HEK293 (cell line): ENCODE measurements around the gene MRNIP.

Experiments
- CTCF ChIA-PET: fragments of 350-600 bp; formaldehyde crosslinking; extraction: SDS; loops from one replicate; lab custom pipeline; 2021; ENCODE audit warnings: antibody characterized with exemption; lab: Yijun Ruan, JAX
- POLR2A ChIA-PET: fragments of 300-600 bp; formaldehyde crosslinking; extraction: SDS; loops from one replicate; lab custom pipeline; 2020; ENCODE audit warnings: antibody characterized with exemption, inconsistent platforms; lab: Yijun Ruan, JAX
- H3K27ac ChIP-seq: fragments of 200-500 bp; sonication (Bioruptor generic); 2 replicates; pipeline ENCODE4 v1.5.1; 2014; ENCODE audit warnings: low read depth, low read length, control low read depth, inconsistent platforms; ENCODE audit errors: extremely low read depth
- H3K36me3 ChIP-seq, 2 experiments: fragments of 200-500 bp in 1 of 2; sonication (Bioruptor generic) in 1 of 2; 1 replicate in 1 of 2; 2 replicates in 1 of 2; pipeline ENCODE4 v1.5.1; 2014 to 2017; ENCODE audit warnings: inconsistent platforms in 2 of 2, low read length in 2 of 2; ENCODE audit not compliant: control insufficient read depth in 2 of 2, insufficient read depth in 1 of 2
- H3K4me1 ChIP-seq: fragments of 200-500 bp; sonication (Bioruptor generic); 2 replicates; pipeline ENCODE4 v1.5.1; 2014; ENCODE audit warnings: mild to moderate bottlenecking, low read length, inconsistent platforms; ENCODE audit not compliant: control insufficient read depth, insufficient read depth
- H3K4me3 ChIP-seq: 2 replicates; pipeline ENCODE4 v1.5.1; 2011; ENCODE audit warnings: low read depth, mild to moderate bottlenecking, control low read depth, low read length, moderate library complexity
- H3K9me3 ChIP-seq: fragments of 200-500 bp; sonication (Bioruptor generic); 2 replicates; pipeline ENCODE4 v1.5.1; 2014; ENCODE audit warnings: low read depth, low read length, inconsistent platforms; ENCODE audit not compliant: control insufficient read depth, insufficient read depth
- GLI4 ChIP-seq: fragments of 450-650 bp; formaldehyde crosslinking; IDR thresholded peaks from 2 replicates; pipeline ENCODE4 v1.5.1; 2016; ENCODE audit warnings: missing biosample characterization, missing genetic modification characterization
- GLIS2 ChIP-seq: fragments of 450-650 bp; formaldehyde crosslinking; IDR thresholded peaks from 2 replicates; pipeline ENCODE4 v1.5.1; 2016; ENCODE audit warnings: missing biosample characterization, missing genetic modification characterization
- IKZF3 ChIP-seq: fragments of 450-650 bp; IDR thresholded peaks from 2 replicates; pipeline ENCODE4 v1.5.0; 2018; ENCODE audit warnings: missing biosample characterization, mild to moderate bottlenecking, missing genetic modification characterization, moderate library complexity
- KLF7 ChIP-seq: fragments of 450-650 bp; formaldehyde crosslinking; IDR thresholded peaks from 2 replicates; pipeline ENCODE4 v1.5.1; 2016; ENCODE audit warnings: missing biosample characterization, missing genetic modification characterization, borderline replicate concordance
- KLF8 ChIP-seq: fragments of 450-650 bp; formaldehyde crosslinking; IDR thresholded peaks from 2 replicates; pipeline ENCODE4 v1.5.1; 2016; ENCODE audit warnings: missing biosample characterization, missing genetic modification characterization
- OVOL3 ChIP-seq: fragments of 450-650 bp; formaldehyde crosslinking; IDR thresholded peaks from 2 replicates; pipeline ENCODE4 v1.5.1; 2016; ENCODE audit warnings: missing biosample characterization, missing genetic modification characterization
- ZBTB1 ChIP-seq: fragments of 450-650 bp; formaldehyde crosslinking; IDR thresholded peaks from 2 replicates; pipeline ENCODE4 v1.5.1; 2016; ENCODE audit warnings: missing biosample characterization, missing genetic modification characterization
- ZBTB6 ChIP-seq: fragments of 450-650 bp; formaldehyde crosslinking; IDR thresholded peaks from 2 replicates; pipeline ENCODE4 v1.5.1; 2017; ENCODE audit warnings: missing biosample characterization, missing genetic modification characterization
- ZBTB8A ChIP-seq: fragments of 450-650 bp; formaldehyde crosslinking; IDR thresholded peaks from 2 replicates; pipeline ENCODE4 v1.5.1; 2016; ENCODE audit warnings: missing biosample characterization, missing genetic modification characterization
- ZEB2 ChIP-seq: fragments of 450-650 bp; formaldehyde crosslinking; IDR thresholded peaks from 2 replicates; pipeline ENCODE4 v1.5.1; 2016; ENCODE audit warnings: missing biosample characterization, missing genetic modification characterization
- ZNF16 ChIP-seq: fragments of 450-650 bp; formaldehyde crosslinking; IDR thresholded peaks from 2 replicates; pipeline ENCODE4 v1.5.1; 2016; ENCODE audit warnings: low read depth, missing biosample characterization, missing genetic modification characterization
- ZNF280D ChIP-seq: fragments of 450-650 bp; formaldehyde crosslinking; IDR thresholded peaks from 2 replicates; pipeline ENCODE4 v1.5.1; 2016; ENCODE audit warnings: missing biosample characterization, missing genetic modification characterization
- ZNF354C ChIP-seq: fragments of 450-650 bp; formaldehyde crosslinking; IDR thresholded peaks from 2 replicates; pipeline ENCODE4 v1.5.1; 2016; ENCODE audit warnings: missing biosample characterization, missing genetic modification characterization, low read depth, borderline replicate concordance
- ZNF518A ChIP-seq: fragments of 450-650 bp; formaldehyde crosslinking; conservative IDR thresholded peaks from 2 replicates; pipeline ENCODE4 v1.5.1; 2016; ENCODE audit warnings: low read depth, missing biosample characterization, missing genetic modification characterization
- ZNF558 ChIP-seq: fragments of 450-650 bp; formaldehyde crosslinking; IDR thresholded peaks from 2 replicates; pipeline ENCODE4 v1.5.1; 2016; ENCODE audit warnings: missing biosample characterization, missing genetic modification characterization
- ZNF704 ChIP-seq: fragments of 450-650 bp; formaldehyde crosslinking; IDR thresholded peaks from 2 replicates; pipeline ENCODE4 v1.5.1; 2016; ENCODE audit warnings: missing biosample characterization, missing genetic modification characterization
- ZSCAN4 ChIP-seq: fragments of 450-650 bp; formaldehyde crosslinking; IDR thresholded peaks from 2 replicates; pipeline ENCODE4 v1.5.1; 2017; ENCODE audit warnings: missing biosample characterization, missing genetic modification characterization

The MRNIP gene

GRCh38 chr5:179870952-179871351, 12.3 kb upstream of the MRNIP start:
- Histone ChIP-seq H3K9me3 (no peaks in the 10 kb centered on the region), H3K4me1 (no peaks in the 10 kb centered on the region), H3K36me3 (peaks cover 0 to 97% of the 10 kb centered on the region in 2 experiments), H3K4me3 (no peak overlapping the region), H3K27ac (no peak overlapping the region)
- TF ChIP-seq KLF7 (no peak), ZNF354C (tag by site-specific recombination) (no peak), ZBTB1 (tag by site-specific recombination) (no peak), ZNF518A (tag by site-specific recombination) (no peak), ZNF704 (tag by site-specific recombination) (no peak), IKZF3 (no peak)
- ChIA-PET CTCF (interaction anchor here (0.6 kb wide), 1 partner anchor 16 kb away, joined by 3 read pairs; no protein-coding TSS in a partner anchor), POLR2A (no interaction called here)

GRCh38 chr5:179870403-179870903, 11.8 kb upstream of the MRNIP start:
- no peak for TF ChIP-seq ZNF16
- TF ChIP-seq ZSCAN4 (tag by site-specific recombination) = no peak
- no peak for TF ChIP-seq ZEB2
- peak; percentile 60; the same call in 1 of the 2 replicates for TF ChIP-seq ZBTB6
- Histone ChIP-seq H3K27ac (no peak overlapping the region), H3K36me3 (peaks cover 3 to 97% of the 10 kb centered on the region in 2 experiments), H3K4me1 (no peaks in the 10 kb centered on the region), H3K9me3 (no peaks in the 10 kb centered on the region), H3K4me3 (no peak overlapping the region)
- POLR2A ChIA-PET = no interaction called here
- CTCF ChIA-PET = interaction anchor here (0.6 kb wide), 1 partner anchor 15 kb away, joined by 3 read pairs; no protein-coding TSS in a partner anchor

- ChIA-PET POLR2A (no interaction called here), CTCF (no interaction called here)
- TF ChIP-seq ZNF704 (tag by site-specific recombination) (no peak), KLF8 (tag by site-specific recombination) (no peak), ZNF280D (tag by site-specific recombination) (no peak), ZBTB8A (tag by site-specific recombination) (no peak), ZNF558 (no peak), GLIS2 (no peak), GLI4 (tag by site-specific recombination) (no peak), OVOL3 (no peak)
- Histone ChIP-seq H3K4me1 (no peaks in the 10 kb centered on the region), H3K4me3 (no peak overlapping the region), H3K36me3 (peaks cover 3 to 97% of the 10 kb centered on the region in 2 experiments; a peak in 2 of 3 replicates), H3K9me3 (no peaks in the 10 kb centered on the region), H3K27ac (no peak overlapping the region)
Measured at GRCh38 chr5:179869641-179870402, 11.2 kb upstream of the MRNIP start.
